Measurements from ENCODE around the gene TRIM29.

Gene TRIM29

GRCh38 chr11:120127236-120127635, 10.7 kb downstream of the TRIM29 start:
- no peaks in the 10 kb centered on the region for H3K36me3 ChIP-seq (ENCODE audit: control insufficient read depth, insufficient read depth, low read length)
- no peak overlapping the region for H3K9ac ChIP-seq (ENCODE audit: low read length)
- H3K27ac ChIP-seq (ENCODE audit: low read depth, low read length) = no peak overlapping the region
- H3K4me1 ChIP-seq (ENCODE audit: control insufficient read depth, insufficient read depth, low read length) = 0 out of 2 replicates have a peak, but pooled peaks cover 3% of the 10 kb centered on the region
- no peaks in the 10 kb centered on the region for H3K9me3 ChIP-seq (ENCODE audit: control insufficient read depth, insufficient read depth, low read depth, low read length)
- H3K4me3 ChIP-seq (ENCODE audit: low read depth, low read length) = no peak overlapping the region
- peaks cover 24% of the 10 kb centered on the region for H3K27me3 ChIP-seq (ENCODE audit: control insufficient read depth, insufficient read depth, low read length)

GRCh38 chr11:120126620-120127019, 11.3 kb downstream of the TRIM29 start:
- peaks cover 24% of the 10 kb centered on the region for H3K27me3 ChIP-seq (ENCODE audit: control insufficient read depth, insufficient read depth, low read length)
- no peaks in the 10 kb centered on the region for H3K9me3 ChIP-seq (ENCODE audit: control insufficient read depth, insufficient read depth, low read depth, low read length)
- H3K9ac ChIP-seq (ENCODE audit: low read length) = no peak overlapping the region
- no peak overlapping the region for H3K4me3 ChIP-seq (ENCODE audit: low read depth, low read length)
- no peak overlapping the region for H3K27ac ChIP-seq (ENCODE audit: low read depth, low read length)
- H3K4me1 ChIP-seq (ENCODE audit: control insufficient read depth, insufficient read depth, low read length) = 0 out of 2 replicates have a peak, but pooled peaks cover 4% of the 10 kb centered on the region
- no peaks in the 10 kb centered on the region for H3K36me3 ChIP-seq (ENCODE audit: control insufficient read depth, insufficient read depth, low read length)

- H3K9me3 ChIP-seq (ENCODE audit: control insufficient read depth, insufficient read depth, low read depth, low read length) = no peaks in the 10 kb centered on the region
- H3K9ac ChIP-seq (ENCODE audit: low read length) = no peak overlapping the region
- peaks cover 15% of the 10 kb centered on the region for H3K27me3 ChIP-seq (ENCODE audit: control insufficient read depth, insufficient read depth, low read length)
- no peaks in the 10 kb centered on the region for H3K36me3 ChIP-seq (ENCODE audit: control insufficient read depth, insufficient read depth, low read length)
- H3K4me3 ChIP-seq (ENCODE audit: low read depth, low read length) = no peak overlapping the region
- H3K4me1 ChIP-seq (ENCODE audit: control insufficient read depth, insufficient read depth, low read length) = 0 out of 2 replicates have a peak, but pooled peaks cover 4% of the 10 kb centered on the region
- no peak overlapping the region for H3K27ac ChIP-seq (ENCODE audit: low read depth, low read length)
Observed at GRCh38 chr11:120125509-120125908, 12.4 kb downstream of the TRIM29 start.

GRCh38 chr11:120125024-120125423, 12.9 kb downstream of the TRIM29 start:
- no peaks in the 10 kb centered on the region for H3K9me3 ChIP-seq (ENCODE audit: control insufficient read depth, insufficient read depth, low read depth, low read length)
- H3K27ac ChIP-seq (ENCODE audit: low read depth, low read length) = no peak overlapping the region
- H3K9ac ChIP-seq (ENCODE audit: low read length) = no peak overlapping the region
- H3K36me3 ChIP-seq (ENCODE audit: control insufficient read depth, insufficient read depth, low read length) = no peaks in the 10 kb centered on the region
- H3K4me3 ChIP-seq (ENCODE audit: low read depth, low read length) = no peak overlapping the region
- H3K4me1 ChIP-seq (ENCODE audit: control insufficient read depth, insufficient read depth, low read length) = 0 out of 2 replicates have a peak, but pooled peaks cover 4% of the 10 kb centered on the region
- peaks cover 15% of the 10 kb centered on the region for H3K27me3 ChIP-seq (ENCODE audit: control insufficient read depth, insufficient read depth, low read length)

GRCh38 chr11:120124355-120124754, 13.6 kb downstream of the TRIM29 start:
- Histone ChIP-seq H3K36me3 (ENCODE audit: control insufficient read depth, insufficient read depth, low read length) (no peaks in the 10 kb centered on the region), H3K9ac (ENCODE audit: low read length) (no peak overlapping the region), H3K4me1 (ENCODE audit: control insufficient read depth, insufficient read depth, low read length) (0 out of 2 replicates have a peak, but pooled peaks cover 4% of the 10 kb centered on the region), H3K9me3 (ENCODE audit: control insufficient read depth, insufficient read depth, low read depth, low read length) (no peaks in the 10 kb centered on the region), H3K27ac (ENCODE audit: low read depth, low read length) (no peak overlapping the region), H3K27me3 (ENCODE audit: control insufficient read depth, insufficient read depth, low read length) (peaks cover 15% of the 10 kb centered on the region), H3K4me3 (ENCODE audit: low read depth, low read length) (no peak overlapping the region)

GRCh38 chr11:120123946-120124345, 14.0 kb downstream of the TRIM29 start:
- Histone ChIP-seq H3K9ac (ENCODE audit: low read length) (no peak overlapping the region), H3K4me1 (ENCODE audit: control insufficient read depth, insufficient read depth, low read length) (0 out of 2 replicates have a peak, but pooled peaks cover 4% of the 10 kb centered on the region), H3K27ac (ENCODE audit: low read depth, low read length) (no peak overlapping the region), H3K36me3 (ENCODE audit: control insufficient read depth, insufficient read depth, low read length) (no peaks in the 10 kb centered on the region), H3K27me3 (ENCODE audit: control insufficient read depth, insufficient read depth, low read length) (peaks cover 12% of the 10 kb centered on the region), H3K4me3 (ENCODE audit: low read depth, low read length) (no peak overlapping the region), H3K9me3 (ENCODE audit: control insufficient read depth, insufficient read depth, low read depth, low read length) (no peaks in the 10 kb centered on the region)

- Histone ChIP-seq H3K27ac (ENCODE audit: low read depth, low read length) (no peak overlapping the region), H3K9me3 (ENCODE audit: control insufficient read depth, insufficient read depth, low read depth, low read length) (no peaks in the 10 kb centered on the region)
Observed at GRCh38 chr11:120122924-120123683, 14.8 kb downstream of the TRIM29 start.

GRCh38 chr11:120121914-120122473, 15.9 kb downstream of the TRIM29 start:
- Histone ChIP-seq H3K27me3 (ENCODE audit: control insufficient read depth, insufficient read depth, low read length) (no peaks in the 10 kb centered on the region; the same call in 1 of the 2 replicates), H3K36me3 (ENCODE audit: control insufficient read depth, insufficient read depth, low read length) (no peaks in the 10 kb centered on the region), H3K9me3 (ENCODE audit: control insufficient read depth, insufficient read depth, low read depth, low read length) (no peaks in the 10 kb centered on the region), H3K4me1 (ENCODE audit: control insufficient read depth, insufficient read depth, low read length) (peaks cover 9% of the 10 kb centered on the region; the same call in 1 of the 2 replicates), H3K4me3 (ENCODE audit: low read depth, low read length) (no peak overlapping the region), H3K9ac (ENCODE audit: low read length) (no peak overlapping the region), H3K27ac (ENCODE audit: low read depth, low read length) (no peak overlapping the region)

More at GRCh38 chr11:120122924-120123683, 14.8 kb downstream of the TRIM29 start:
- Histone ChIP-seq H3K4me1 (ENCODE audit: control insufficient read depth, insufficient read depth, low read length) (0 out of 2 replicates have a peak, but pooled peaks cover 4% of the 10 kb centered on the region), H3K27me3 (ENCODE audit: control insufficient read depth, insufficient read depth, low read length) (peaks cover 3% of the 10 kb centered on the region; the same call in 1 of the 2 replicates), H3K36me3 (ENCODE audit: control insufficient read depth, insufficient read depth, low read length) (no peaks in the 10 kb centered on the region), H3K4me3 (ENCODE audit: low read depth, low read length) (no peak overlapping the region), H3K9ac (ENCODE audit: low read length) (no peak overlapping the region)

- Histone ChIP-seq H3K9ac (ENCODE audit: low read length) (no peak overlapping the region), H3K36me3 (ENCODE audit: control insufficient read depth, insufficient read depth, low read length) (no peaks in the 10 kb centered on the region), H3K27me3 (ENCODE audit: control insufficient read depth, insufficient read depth, low read length) (no peaks in the 10 kb centered on the region; the same call in 1 of the 2 replicates), H3K4me3 (ENCODE audit: low read depth, low read length) (no peak overlapping the region), H3K27ac (ENCODE audit: low read depth, low read length) (no peak overlapping the region), H3K4me1 (ENCODE audit: control insufficient read depth, insufficient read depth, low read length) (peaks cover 9% of the 10 kb centered on the region; the same call in 1 of the 2 replicates), H3K9me3 (ENCODE audit: control insufficient read depth, insufficient read depth, low read depth, low read length) (no peaks in the 10 kb centered on the region)
Observed at GRCh38 chr11:120121336-120121735, 16.6 kb downstream of the TRIM29 start.

GRCh38 chr11:120120805-120121335, 17.0 kb downstream of the TRIM29 start:
- Histone ChIP-seq H3K36me3 (ENCODE audit: control insufficient read depth, insufficient read depth, low read length) (no peaks in the 10 kb centered on the region), H3K9me3 (ENCODE audit: control insufficient read depth, insufficient read depth, low read depth, low read length) (no peaks in the 10 kb centered on the region), H3K4me1 (ENCODE audit: control insufficient read depth, insufficient read depth, low read length) (peaks cover 9% of the 10 kb centered on the region; the same call in 1 of the 2 replicates), H3K4me3 (ENCODE audit: low read depth, low read length) (no peak overlapping the region), H3K27ac (ENCODE audit: low read depth, low read length) (no peak overlapping the region), H3K9ac (ENCODE audit: low read length) (no peak overlapping the region), H3K27me3 (ENCODE audit: control insufficient read depth, insufficient read depth, low read length) (no peaks in the 10 kb centered on the region; the same call in 1 of the 2 replicates)

- H3K4me1 ChIP-seq (ENCODE audit: control insufficient read depth, insufficient read depth, low read length) = peaks cover 9% of the 10 kb centered on the region; the same call in 1 of the 2 replicates
- H3K36me3 ChIP-seq (ENCODE audit: control insufficient read depth, insufficient read depth, low read length) = no peaks in the 10 kb centered on the region
- no peak overlapping the region for H3K27ac ChIP-seq (ENCODE audit: low read depth, low read length)
- H3K9ac ChIP-seq (ENCODE audit: low read length) = no peak overlapping the region
- H3K27me3 ChIP-seq (ENCODE audit: control insufficient read depth, insufficient read depth, low read length) = peaks cover under 1% of the 10 kb centered on the region; the same call in 1 of the 2 replicates
- no peaks in the 10 kb centered on the region for H3K9me3 ChIP-seq (ENCODE audit: control insufficient read depth, insufficient read depth, low read depth, low read length)
- H3K4me3 ChIP-seq (ENCODE audit: low read depth, low read length) = no peak overlapping the region
Observed at GRCh38 chr11:120119121-120119520, 18.8 kb downstream of the TRIM29 start.

All from HUES6 (cell line).